NCI-H2171 (cell line): ENCODE data around the gene KRT78.

Experiments used
- DNase-seq: peaks from one replicate; lab custom pipeline; 2025; lab: John Stamatoyannopoulos, UW

Gene KRT78

GRCh38 chr12:52824741-52825410 lies 23.9 kb downstream of the KRT78 start:
- no peak for DNase-seq

GRCh38 chr12:52823761-52824450 lies 24.9 kb downstream of the KRT78 start:
- no peak for DNase-seq

GRCh38 chr12:52822771-52823510 lies 25.9 kb downstream of the KRT78 start:
- no peak for DNase-seq

- no peak for DNase-seq
Observed at GRCh38 chr12:52821826-52822660, 26.8 kb downstream of the KRT78 start.

- DNase-seq, result no peak
Observed at GRCh38 chr12:52821071-52821730, 27.6 kb downstream of the KRT78 start.

GRCh38 chr12:52820521-52820920 lies 28.3 kb downstream of the KRT78 start:
- DNase-seq, result no peak

GRCh38 chr12:52819731-52820510 lies 28.9 kb downstream of the KRT78 start:
- no peak for DNase-seq

GRCh38 chr12:52818887-52819420 lies 29.8 kb downstream of the KRT78 start:
- no peak for DNase-seq

GRCh38 chr12:52818388-52818787 lies 30.4 kb downstream of the KRT78 start:
- DNase-seq, result no peak

- DNase-seq, result no peak
Observed at GRCh38 chr12:52817699-52818238, 31.0 kb downstream of the KRT78 start.

- DNase-seq, result no peak
Observed at GRCh38 chr12:52817003-52817698, 31.6 kb downstream of the KRT78 start.

GRCh38 chr12:52815676-52816588 lies 32.9 kb downstream of the KRT78 start:
- no peak for DNase-seq

GRCh38 chr12:52815161-52815560 lies 33.6 kb downstream of the KRT78 start:
- no peak for DNase-seq

GRCh38 chr12:52814710-52815155 lies 34.1 kb downstream of the KRT78 start:
- no peak for DNase-seq

GRCh38 chr12:52813885-52814709 lies 34.7 kb downstream of the KRT78 start, which contains the start of gene KRT4:
TSS of gene KRT4 (minus strand) at chr12:52814116. CDS start at chr12:52814058, 58 bp downstream.
- DNase-seq, result no peak

GRCh38 chr12:52813203-52813819 lies 35.5 kb downstream of the KRT78 start:
- DNase-seq, result no peak

GRCh38 chr12:52812749-52813148 lies 36.0 kb downstream of the KRT78 start:
- no peak for DNase-seq
